ENCODE data around the gene GAS6.
"Not testable (repeated sequence)": the region's sequence is repeated elsewhere in the genome, so short reads cannot be mapped to it uniquely, and the experiment has no call there.

Gene GAS6

GRCh38 chr13:113806104-113806471 is 57.8 kb downstream of the GAS6 start:
- DNase-seq: no peak

DNA sequence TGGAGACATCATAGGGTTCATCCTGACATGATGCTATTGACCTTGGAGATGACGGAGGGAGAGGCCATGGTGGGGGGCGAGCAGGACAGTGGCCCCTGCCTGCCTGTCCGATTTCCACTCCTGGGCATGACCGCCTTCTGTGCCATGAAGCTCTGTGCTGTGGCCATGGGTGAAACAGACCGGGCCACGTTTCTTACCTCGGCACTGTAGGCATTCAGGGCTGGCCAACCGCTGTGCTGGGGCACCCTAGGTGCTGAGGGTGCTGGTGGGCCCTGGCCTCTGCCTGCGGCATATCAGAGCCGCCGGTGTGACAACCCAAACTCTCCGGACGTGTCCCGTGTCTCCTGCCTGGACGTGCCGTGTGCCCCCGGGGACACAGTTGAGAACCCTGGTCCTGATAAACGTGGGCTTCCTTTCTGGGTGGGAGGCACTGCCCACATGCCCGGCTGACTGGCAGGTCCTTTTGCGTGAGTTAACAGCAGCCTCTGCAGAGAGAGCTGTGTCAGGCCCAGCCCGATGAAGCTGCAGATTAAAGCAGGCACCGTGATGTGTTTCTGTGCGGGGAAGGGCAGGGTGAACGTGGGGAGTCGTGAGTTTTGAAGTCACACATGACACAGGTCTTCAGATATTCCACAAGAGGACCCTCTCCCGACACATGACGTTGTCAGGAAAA is 58.3 kb downstream of the GAS6 start:
- no peak for DNase-seq

GRCh38 chr13:113804703-113805430 is 59.0 kb downstream of the GAS6 start:
- no peak for DNase-seq

DNA sequence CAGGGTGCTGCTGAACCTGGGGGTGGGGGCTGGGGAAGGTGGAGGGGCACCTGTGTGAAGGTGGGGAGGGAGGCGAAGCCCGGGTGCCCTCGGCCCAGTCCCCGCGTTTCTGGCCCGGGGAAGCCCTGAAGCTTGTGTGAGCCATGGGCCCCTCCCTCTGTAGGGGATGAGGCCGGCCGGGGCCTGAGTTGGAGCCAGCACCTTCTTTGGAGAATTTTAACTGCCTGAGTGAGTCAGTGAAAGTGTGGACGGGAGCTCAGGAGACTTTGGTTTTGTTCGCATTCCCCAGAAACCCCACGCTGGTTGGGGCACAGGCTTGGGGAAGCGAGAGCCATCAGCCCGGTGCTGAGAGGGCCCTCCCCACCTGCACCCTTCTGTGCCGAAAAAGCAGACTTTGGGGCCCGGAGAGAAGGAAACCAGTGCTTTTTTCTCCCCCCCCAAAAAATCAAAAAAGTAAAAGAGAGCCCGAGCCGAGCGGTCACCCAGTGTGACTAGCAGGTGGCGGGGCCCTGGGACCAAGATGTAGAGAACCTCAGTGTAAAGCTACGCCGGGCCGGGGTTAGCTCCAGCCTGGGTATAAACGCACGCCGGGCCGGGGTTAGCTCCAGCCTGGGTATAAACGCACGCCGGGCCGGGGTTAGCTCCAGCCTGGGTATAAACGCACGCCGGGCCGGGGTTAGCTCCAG is 59.7 kb downstream of the GAS6 start:
- DNase-seq: peak; percentile 31

DNA sequence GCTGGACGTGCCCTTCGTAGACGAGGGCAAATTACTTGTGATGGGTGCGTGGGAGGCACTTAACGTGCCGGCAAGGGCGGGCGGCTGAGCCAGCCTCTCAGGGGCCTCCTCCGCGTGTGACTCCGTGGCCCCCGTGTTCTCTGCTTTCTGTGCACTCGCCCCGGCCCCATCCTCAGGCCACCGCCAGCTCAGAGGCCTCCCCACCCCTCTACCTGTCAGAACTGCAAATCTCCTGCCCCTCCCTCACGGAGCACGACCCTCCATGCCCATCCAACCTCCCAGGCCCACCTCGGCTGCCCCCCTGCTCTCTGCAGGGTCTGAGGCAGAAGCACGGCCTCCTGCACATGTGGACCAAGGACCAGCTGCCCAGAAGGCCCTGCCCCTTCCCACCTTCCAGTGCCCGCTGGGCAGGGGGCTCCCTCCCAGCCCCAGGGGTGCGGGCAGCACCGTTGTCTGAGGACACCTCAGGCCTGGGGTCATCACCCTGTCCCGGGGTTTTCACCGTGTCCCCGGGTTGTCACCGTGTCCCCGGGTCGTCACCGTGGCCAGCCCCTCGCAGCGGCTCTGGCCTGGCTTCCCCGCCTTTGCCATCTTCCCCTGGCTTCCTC is 60.4 kb downstream of the GAS6 start:
- no peak for DNase-seq

DNA sequence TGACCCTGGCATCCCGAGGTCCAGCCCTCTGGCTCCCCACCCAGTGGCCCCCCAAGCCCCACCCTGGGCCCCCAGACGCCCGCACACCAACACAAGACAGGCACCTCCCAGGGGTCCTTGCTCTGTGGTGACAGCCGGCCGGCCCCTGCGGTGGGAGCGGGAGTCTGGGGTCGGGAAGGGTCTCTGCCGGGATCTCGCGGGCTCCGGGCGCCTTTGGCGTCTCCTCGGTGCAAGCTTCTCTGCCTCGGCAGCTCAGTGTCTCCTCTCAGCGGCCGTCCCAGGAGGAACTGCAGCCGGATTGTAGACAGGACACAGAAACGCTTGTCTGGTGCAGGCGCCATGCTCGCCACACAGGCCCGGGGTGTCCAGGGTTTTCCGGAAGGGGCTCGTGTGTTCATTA is 61.1 kb downstream of the GAS6 start:
- peak; percentile 17 for DNase-seq

GRCh38 chr13:113802090-113802531 is 61.8 kb downstream of the GAS6 start:
- peak; percentile 76 for DNase-seq

GRCh38 chr13:113801289-113801961 is 62.5 kb downstream of the GAS6 start:
- no peak for DNase-seq

DNA sequence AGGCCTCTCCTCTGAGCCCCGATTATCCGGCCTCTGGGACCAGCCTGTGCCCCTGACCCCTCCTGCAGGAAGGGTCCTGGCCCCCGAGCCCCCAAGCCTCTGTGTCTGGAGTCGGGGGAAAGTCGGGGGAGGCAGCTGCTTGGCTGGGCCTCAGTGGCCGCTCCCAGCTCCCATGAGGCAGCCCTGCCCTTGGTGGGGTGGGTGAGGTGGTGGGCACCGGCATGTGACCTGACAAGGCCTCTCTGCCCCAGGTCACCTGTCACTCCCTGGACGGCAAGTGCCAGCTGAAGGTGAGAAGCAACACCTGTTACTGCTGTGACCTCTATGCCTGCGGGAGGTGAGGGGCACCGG is 63.3 kb downstream of the GAS6 start:
- no peak for DNase-seq

GRCh38 chr13:113798200-113798811 is 65.6 kb downstream of the GAS6 start:
- no peak for DNase-seq

DNA sequence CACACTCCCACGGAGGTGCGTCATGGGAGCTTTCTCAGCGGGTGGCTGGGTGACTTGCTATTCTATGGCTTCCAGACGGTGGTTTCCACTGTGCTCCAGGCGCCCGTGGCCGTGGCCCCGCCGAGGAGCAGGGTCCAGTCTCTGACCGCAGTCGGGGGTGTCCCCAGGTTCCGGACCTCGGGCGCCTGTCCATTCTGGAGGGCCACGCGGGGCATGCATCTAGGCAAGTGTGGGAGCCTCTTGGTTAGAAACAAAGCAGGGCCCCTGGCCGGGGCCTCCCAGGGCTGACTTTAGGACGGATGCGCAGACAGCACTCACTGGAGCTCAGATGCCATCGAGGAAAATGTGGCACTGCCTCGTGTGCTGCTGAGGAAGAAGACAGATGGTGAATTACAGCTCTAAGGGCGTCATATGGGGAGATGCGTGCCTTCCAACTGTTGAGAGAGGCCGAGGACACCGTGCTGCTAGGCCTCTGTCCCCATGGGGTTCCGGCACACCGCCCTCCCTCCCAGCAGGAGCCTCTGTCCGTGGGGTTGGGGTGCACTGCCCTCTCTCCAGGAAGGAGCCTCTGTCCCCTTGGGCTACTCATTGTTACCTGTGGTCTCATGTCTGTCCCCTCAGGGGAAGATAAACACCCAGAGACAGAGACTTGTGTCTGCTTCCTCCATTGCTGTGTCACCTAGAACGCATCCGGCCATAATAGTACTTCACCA is 66.8 kb downstream of the GAS6 start:
- no peak for DNase-seq

- DNase-seq: no peak
Observed at GRCh38 chr13:113796211-113796963, 67.5 kb downstream of the GAS6 start.

DNA sequence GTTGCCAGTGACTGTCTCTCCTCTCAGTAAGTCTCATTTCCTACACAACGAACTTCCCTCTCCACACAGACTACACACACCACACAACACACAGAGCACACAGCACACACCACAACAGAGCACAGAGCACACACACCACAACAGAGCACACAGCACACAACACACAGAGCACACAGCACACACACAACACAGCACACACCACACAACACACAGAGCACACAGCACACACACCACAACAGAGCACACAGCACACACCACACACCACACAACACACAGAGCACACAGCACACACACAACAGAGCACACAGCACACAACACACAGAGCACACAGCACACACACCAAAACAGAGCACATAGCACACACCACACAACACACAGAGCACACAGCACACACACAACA is 68.5 kb downstream of the GAS6 start:
- DNase-seq: not testable (repeated sequence)

- no peak for DNase-seq
Observed at GRCh38 chr13:113794764-113795173, 69.1 kb downstream of the GAS6 start.

- no peak for DNase-seq
Observed at GRCh38 chr13:113794086-113794485, 69.8 kb downstream of the GAS6 start.

DNA sequence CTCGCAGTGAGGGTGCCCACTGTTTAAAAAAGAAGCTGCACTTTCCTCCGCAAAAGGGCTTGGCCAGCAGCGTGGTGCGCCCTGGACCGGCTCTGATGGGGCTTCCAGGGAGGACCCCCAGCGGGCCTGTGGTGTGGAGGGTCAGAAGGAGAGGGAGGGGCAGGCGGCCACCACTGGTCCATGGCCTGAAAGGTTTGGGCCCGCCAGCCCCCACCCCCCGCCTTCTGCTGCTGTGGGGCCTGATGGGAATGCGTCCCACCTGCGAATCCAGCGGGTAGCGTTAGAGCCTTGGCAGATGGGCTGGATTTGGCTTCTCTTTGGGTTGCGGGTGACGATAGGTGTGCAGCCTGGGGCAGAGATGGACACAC is 70.2 kb downstream of the GAS6 start:
- DNase-seq: no peak

- no peak for DNase-seq
Observed at GRCh38 chr13:113792886-113793717, 70.8 kb downstream of the GAS6 start.

DNA sequence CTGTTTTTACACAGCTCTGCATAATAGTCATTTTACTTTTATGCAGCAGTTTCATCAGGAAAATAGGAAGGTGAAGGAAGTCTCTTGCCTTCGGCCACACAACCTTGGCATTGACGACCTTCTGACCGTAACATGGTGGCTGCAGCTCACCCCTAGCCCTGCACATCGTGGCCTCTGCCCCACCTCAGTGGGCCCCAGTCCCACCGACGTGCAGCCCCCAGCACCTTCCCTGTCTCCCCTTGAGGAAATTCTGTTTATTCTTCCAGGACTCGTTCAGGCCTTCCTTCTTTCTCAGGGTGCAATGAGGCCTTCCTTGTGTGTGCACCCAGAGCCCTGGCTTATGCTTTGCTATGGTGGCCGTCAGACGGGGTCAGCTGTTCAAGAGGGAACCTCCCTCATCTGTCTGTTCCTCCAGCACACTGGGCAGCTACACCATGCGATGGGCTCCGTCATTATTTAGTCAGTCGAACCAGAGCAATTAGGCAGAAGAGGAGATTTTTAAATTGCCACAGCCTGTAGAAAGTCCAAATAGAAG is 71.6 kb downstream of the GAS6 start:
- no peak for DNase-seq

- DNase-seq: no peak
Observed at GRCh38 chr13:113791761-113792160, 72.1 kb downstream of the GAS6 start.

DNA sequence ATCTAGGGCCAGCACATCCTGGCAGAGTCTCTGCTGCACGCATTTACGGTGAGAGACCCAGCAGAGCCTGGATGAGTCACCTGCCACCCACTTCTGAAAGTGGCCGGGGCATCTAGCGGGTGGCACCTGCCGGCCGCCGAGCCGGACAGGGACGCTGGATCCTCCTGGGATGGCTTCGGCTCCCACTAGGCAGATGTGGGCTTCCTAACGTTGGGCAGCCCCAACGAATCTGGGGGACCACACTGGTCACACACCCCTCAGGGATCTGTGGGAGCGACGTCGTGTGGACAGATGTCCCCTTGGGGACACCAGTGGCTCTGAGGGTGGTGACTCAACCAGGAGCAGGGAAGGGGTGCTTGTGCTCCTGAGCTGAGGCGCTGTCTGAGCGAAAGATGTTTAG is 72.7 kb downstream of the GAS6 start:
- no peak for DNase-seq

All from fibroblast of skin of scalp (primary cell).